Common myeloid progenitor, CD34-positive (primary cell): ENCODE data around the gene NOL3.

Source experiments
- CTCF ChIA-PET: fragments of 350-600 bp; sonication (Branson Sonifier 250); formaldehyde crosslinking; loops from one replicate; lab custom pipeline; 2021; ENCODE audit warnings: antibody characterized with exemption; lab: Charles Lee
- POLR2A ChIA-PET: fragments of 350-600 bp; sonication (Branson Sonifier 250); formaldehyde crosslinking; loops from one replicate; lab custom pipeline; 2021; ENCODE audit warnings: antibody characterized with exemption; lab: Charles Lee
- DNase-seq, 3 donors: peaks; one replicate each; pipeline versions ENCODE4 v3.0.0 to v3.0.0-alpha.2; 2013
- H3K27ac ChIP-seq, 2 experiments: 1 replicate in 1 of 2; 2 replicates in 1 of 2; pipeline ENCODE4 v1.7.0; 2013; ENCODE audit warnings: inconsistent platforms in 2 of 2, low read length in 2 of 2, mild to moderate bottlenecking in 2 of 2, low read depth in 1 of 2, moderate library complexity in 1 of 2; ENCODE audit not compliant: severe bottlenecking in 2 of 2, insufficient read depth in 1 of 2, poor library complexity in 1 of 2
- H3K27me3 ChIP-seq, 5 experiments: replicated peaks in 2 of 5; 1 replicate in 3 of 5; 2 replicates in 2 of 5; pipeline versions ENCODE4 v1.6.1 to v1.7.0; 2013; ENCODE audit warnings: low read length in 4 of 5, mild to moderate bottlenecking in 2 of 5, moderate library complexity in 2 of 5, inconsistent platforms in 1 of 5; ENCODE audit not compliant: insufficient read depth in 5 of 5, control insufficient read depth in 4 of 5
- H3K36me3 ChIP-seq, 4 experiments: 1 replicate in 2 of 4; 2 replicates in 2 of 4; pipeline versions ENCODE4 v1.6.1 to v1.7.0; 2013; ENCODE audit warnings: low read length in 3 of 4, control low read depth in 1 of 4, mild to moderate bottlenecking in 1 of 4; ENCODE audit not compliant: control insufficient read depth in 4 of 4, insufficient read depth in 4 of 4
- H3K4me1 ChIP-seq, 4 experiments: 1 replicate in 3 of 4; 2 replicates in 1 of 4; pipeline versions ENCODE4 v1.6.1 to v1.7.1; 2013; ENCODE audit warnings: low read length in 3 of 4, mild to moderate bottlenecking in 3 of 4, control low read depth in 1 of 4, inconsistent platforms in 1 of 4, moderate library complexity in 1 of 4; ENCODE audit not compliant: control insufficient read depth in 4 of 4, insufficient read depth in 4 of 4; ENCODE audit errors: control extremely low read depth in 1 of 4
- H3K4me3 ChIP-seq, 7 experiments: 1 replicate in 4 of 7; 2 replicates in 3 of 7; pipeline versions ENCODE4 v1.5.1 to v1.7.0; 2013; ENCODE audit warnings: mild to moderate bottlenecking in 7 of 7, low read length in 6 of 7, moderate library complexity in 6 of 7, inconsistent platforms in 2 of 7, low read depth in 2 of 7, control low read depth in 1 of 7; ENCODE audit not compliant: insufficient read depth in 4 of 7, control insufficient read depth in 1 of 7; ENCODE audit errors: extremely low read depth in 1 of 7
- H3K9me3 ChIP-seq, 5 experiments: 1 replicate in 4 of 5; 2 replicates in 1 of 5; pipeline versions ENCODE4 v1.6.1 to v1.7.1; 2013; ENCODE audit warnings: low read length in 4 of 5, mild to moderate bottlenecking in 2 of 5, inconsistent platforms in 1 of 5, low read depth in 1 of 5, moderate library complexity in 1 of 5; ENCODE audit not compliant: control insufficient read depth in 4 of 5, insufficient read depth in 2 of 5; ENCODE audit errors: control extremely low read depth in 1 of 5
- WGBS: methylation state at CpG from one replicate; pipeline ENCODE4 v1.1.5; 2013; ENCODE audit not compliant: insufficient coverage; 5-methylcytosine and 5-hydroxymethylcytosine counted together

The NOL3 gene

GRCh38 chr16:67177743-67178699 lies 7.7 kb downstream of the NOL3 start:
- Histone ChIP-seq H3K9me3 (no peaks in the 10 kb centered on the region), H3K27ac (no peak overlapping the region), H3K36me3 (peaks cover 0 to 2% (median 0%) of the 10 kb centered on the region in 4 experiments), H3K4me3 (peak overlapping the region in 6 of 7 experiments; percentile 40 to 74 (median 55)), H3K4me1 (peaks cover 0 to 33% (median 25%) of the 10 kb centered on the region in 4 experiments), H3K27me3 (peaks cover 0 to 55% (median 30%) of the 10 kb centered on the region in 5 experiments)
- ChIA-PET POLR2A (no interaction called here), CTCF (interaction anchor here (1.2 to 4.6 kb wide), 4 partner anchors 10 to 79 kb away, joined by 3 to 34 read pairs (median 4); partner anchors contain the start of gene B3GNT9)
- peak in 2 of 3 donors; percentile 74 to 75 for DNase-seq
- 4% methylated on average over 59 of the region's 73 CpGs for whole genome bisulfite sequencing

- ChIA-PET CTCF (interaction anchor here (0.8 to 1.3 kb wide), 4 partner anchors 16 to 217 kb away, joined by 3 to 4 read pairs (median 4); no protein-coding TSS in a partner anchor), POLR2A (no interaction called here)
- peak in 1 of 3 donors; percentile 56 for DNase-seq
- Histone ChIP-seq H3K9me3 (no peaks in the 10 kb centered on the region), H3K36me3 (peaks cover 0 to 2% (median 0%) of the 10 kb centered on the region in 4 experiments), H3K4me1 (peaks cover 0 to 31% (median 26%) of the 10 kb centered on the region in 4 experiments), H3K27ac (no peak overlapping the region), H3K27me3 (peaks cover 0 to 44% (median 23%) of the 10 kb centered on the region in 5 experiments), H3K4me3 (no peak overlapping the region)
- 96% methylated on average over 8 of the region's 13 CpGs for WGBS
Measured at GRCh38 chr16:67179421-67180080, 9.2 kb downstream of the NOL3 start.

- H3K9me3 ChIP-seq: no peaks in the 10 kb centered on the region
- 97% methylated on average over 14 of the region's 16 CpGs for WGBS
- H3K27me3 ChIP-seq: peaks cover 0 to 44% (median 20%) of the 10 kb centered on the region in 5 experiments
- no peak overlapping the region for H3K4me3 ChIP-seq
- H3K36me3 ChIP-seq: peaks cover 0 to 2% (median 0%) of the 10 kb centered on the region in 4 experiments
- peaks cover 0 to 31% (median 26%) of the 10 kb centered on the region in 4 experiments for H3K4me1 ChIP-seq
- CTCF ChIA-PET: interaction anchor here (1.1 to 1.3 kb wide), 2 partner anchors 16 to 18 kb away, joined by 4 read pairs; no protein-coding TSS in a partner anchor
- DNase-seq: no peak
- no peak overlapping the region for H3K27ac ChIP-seq
- POLR2A ChIA-PET: no interaction called here
Measured at GRCh38 chr16:67180166-67180565, 9.8 kb downstream of the NOL3 start.

GRCh38 chr16:67181346-67181745 lies 11.0 kb downstream of the NOL3 start:
- CTCF ChIA-PET: interaction anchor here (0.7 to 2.6 kb wide), 7 partner anchors 9 to 80 kb away, joined by 3 to 13 read pairs (median 3); partner anchors contain the start of genes B3GNT9, FBXL8 and TRADD
- 100% methylated on average over 2 of the region's 2 CpGs for WGBS
- no peak overlapping the region for H3K27ac ChIP-seq
- H3K4me3 ChIP-seq: no peak overlapping the region
- peaks cover 0 to 2% (median 0%) of the 10 kb centered on the region in 4 experiments for H3K36me3 ChIP-seq
- no peak for DNase-seq
- H3K9me3 ChIP-seq: no peaks in the 10 kb centered on the region
- POLR2A ChIA-PET: no interaction called here
- peaks cover 0 to 34% (median 18%) of the 10 kb centered on the region in 5 experiments for H3K27me3 ChIP-seq
- H3K4me1 ChIP-seq: peaks cover 0 to 35% (median 29%) of the 10 kb centered on the region in 4 experiments

- POLR2A ChIA-PET: interaction anchor here (0.6 kb wide), 1 partner anchor 67 kb away, joined by 4 read pairs; no protein-coding TSS in a partner anchor
- no peak overlapping the region for H3K27ac ChIP-seq
- H3K9me3 ChIP-seq: no peaks in the 10 kb centered on the region
- no peak overlapping the region for H3K4me3 ChIP-seq
- CTCF ChIA-PET: interaction anchor here (0.9 to 2.6 kb wide), 8 partner anchors 8 to 26 kb away, joined by 3 to 13 read pairs (median 5); no protein-coding TSS in a partner anchor
- no peaks in the 10 kb centered on the region for H3K36me3 ChIP-seq
- H3K27me3 ChIP-seq: peaks cover 0 to 26% (median 16%) of the 10 kb centered on the region in 5 experiments
- WGBS: 96% methylated on average over 2 of the region's 2 CpGs
- H3K4me1 ChIP-seq: peaks cover 0 to 35% (median 29%) of the 10 kb centered on the region in 4 experiments
- DNase-seq: no peak
Measured at GRCh38 chr16:67182288-67182687, 11.9 kb downstream of the NOL3 start.

- 13% methylated on average over 8 of the region's 11 CpGs for WGBS
- Histone ChIP-seq H3K27me3 (peaks cover 0 to 17% (median 9%) of the 10 kb centered on the region in 5 experiments), H3K36me3 (no peaks in the 10 kb centered on the region), H3K4me1 (peaks cover 0 to 28% (median 24%) of the 10 kb centered on the region in 4 experiments), H3K9me3 (no peaks in the 10 kb centered on the region), H3K27ac (peak overlapping the region in 1 of 2 experiments; percentile 96), H3K4me3 (peak overlapping the region; percentile 72 to 94 (median 81))
- ChIA-PET CTCF (interaction anchor here (0.8 to 2.6 kb wide), 8 partner anchors 9 to 166 kb away, joined by 3 to 13 read pairs (median 5); no protein-coding TSS in a partner anchor), POLR2A (no interaction called here)
- no peak for DNase-seq
Measured at GRCh38 chr16:67183284-67183626, 12.9 kb downstream of the NOL3 start.
